HG03108 (cell line): ENCODE data around the gene AGPAT2.

Experiments used
- ATAC-seq: cut with Tn5 transposase; IDR thresholded peaks from one replicate; pipeline ENCODE4 v1.9.1; 2021; ENCODE audit warnings: moderate library complexity; ENCODE audit not compliant: unreplicated experiment

AGPAT2 gene

GRCh38 chr9:136690104-136690805 is 3.0 kb upstream of the AGPAT2 start:
- no peak for ATAC-seq

GRCh38 chr9:136689108-136689460 is 1.8 kb upstream of the AGPAT2 start:
- ATAC-seq: no peak

- no peak for ATAC-seq
Measured at GRCh38 chr9:136688274-136689107, 1.2 kb upstream of the AGPAT2 start.

GRCh38 chr9:136687721-136688223 is 515 bp upstream of the AGPAT2 start:
- no peak for ATAC-seq

GRCh38 chr9:136686534-136686793 is 793 bp downstream of the AGPAT2 start:
- no peak for ATAC-seq

GRCh38 chr9:136685790-136686533 is 1.3 kb downstream of the AGPAT2 start:
- ATAC-seq: no peak

GRCh38 chr9:136685216-136685615 is 2.0 kb downstream of the AGPAT2 start:
- ATAC-seq: no peak

GRCh38 chr9:136684799-136685198 is 2.5 kb downstream of the AGPAT2 start:
- no peak for ATAC-seq

GRCh38 chr9:136684339-136684738 is 2.9 kb downstream of the AGPAT2 start:
- ATAC-seq: no peak

GRCh38 chr9:136683755-136684154 is 3.5 kb downstream of the AGPAT2 start:
- ATAC-seq: no peak

GRCh38 chr9:136683173-136683745 is 4.0 kb downstream of the AGPAT2 start:
- no peak for ATAC-seq

- no peak for ATAC-seq
Measured at GRCh38 chr9:136682710-136683109, 4.5 kb downstream of the AGPAT2 start.

- ATAC-seq: no peak
Measured at GRCh38 chr9:136681945-136682699, 5.1 kb downstream of the AGPAT2 start.

GRCh38 chr9:136681029-136681428 is 6.2 kb downstream of the AGPAT2 start:
- ATAC-seq: no peak

- no peak for ATAC-seq
Measured at GRCh38 chr9:136679431-136679941, 7.8 kb downstream of the AGPAT2 start.

- ATAC-seq: no peak
Measured at GRCh38 chr9:136678624-136679023, 8.6 kb downstream of the AGPAT2 start.

- ATAC-seq: no peak
Measured at GRCh38 chr9:136678034-136678433, 9.2 kb downstream of the AGPAT2 start.

- ATAC-seq: no peak
Measured at GRCh38 chr9:136676920-136677686, 10.2 kb downstream of the AGPAT2 start.

- ATAC-seq: no peak
Measured at GRCh38 chr9:136676297-136676794, 10.9 kb downstream of the AGPAT2 start.
